GM12878 (cell line): ENCODE measurements around the gene UQCR11. TPM values are rescaled to one million over a fixed set of nuclear protein-coding genes. Genes with fewer than 3 reads are reported as not detected.

Source experiments
- ATAC-seq: fragments of 200-7000 bp; cut with Tn5 transposase; 3 replicates; pipeline ENCODE4 v1.9.1; 2020; ENCODE audit warnings: mild to moderate bottlenecking, moderate library complexity
- BruUV-seq: library from RNA; stranded (reverse); fragments of 400-500 nt; replicated peaks from 2 replicates; lab custom pipeline; 2021; lab: Mats Ljungman, UMichigan
- CTCF ChIA-PET: fragments of 300-600 bp; sonication (Branson Sonifier 250); formaldehyde crosslinking; extraction: SDS; loops from one replicate; lab custom pipeline; 2021; ENCODE audit warnings: inconsistent platforms; lab: Yijun Ruan, JAX
- POLR2A ChIA-PET: fragments of 350-600 bp; formaldehyde crosslinking; extraction: SDS; loops from one replicate; lab custom pipeline; 2021; ENCODE audit warnings: inconsistent platforms; lab: Charles Lee
- RAD21 ChIA-PET: fragments of 300-600 bp; sonication (Branson Sonifier 250); formaldehyde crosslinking; loops from one replicate; lab custom pipeline; 2023; ENCODE audit warnings: antibody characterized with exemption; ENCODE audit not compliant: unreplicated experiment; lab: Charles Lee
- SMC1A ChIA-PET: fragments of 300-600 bp; sonication (Branson Sonifier 250); formaldehyde crosslinking; loops from one replicate; lab custom pipeline; 2023; ENCODE audit not compliant: unreplicated experiment, uncharacterized antibody; lab: Charles Lee
- DNase-seq: peaks from one replicate; pipeline ENCODE4 v3.0.0-alpha.2; 2011; ENCODE audit warnings: low read depth, low spot score
- FAIRE-seq: peaks from 3 replicates; lab custom pipeline; 2011; peaks lifted over from hg19 to GRCh38; lab: Jason Lieb, UNC
- H2AFZ ChIP-seq: 2 replicates; pipeline ENCODE4 v1.6.0; 2011; ENCODE audit warnings: low read depth, low read length, control low read depth; ENCODE audit not compliant: control insufficient read depth
- H3K27ac ChIP-seq: 2 replicates; pipeline ENCODE4 v1.5.1; 2011; ENCODE audit warnings: control low read depth; ENCODE audit not compliant: control insufficient read depth, insufficient read depth
- H3K27me3 ChIP-seq, 2 experiments: replicated peaks in 1 of 2; 2 replicates each; pipeline versions ENCODE4 v1.6.0 to v1.6.1; 2011; ENCODE audit warnings: low read length in 1 of 2; ENCODE audit not compliant: control insufficient read depth in 2 of 2, insufficient read depth in 2 of 2
- H3K36me3 ChIP-seq, 2 experiments: 2 replicates each; pipeline ENCODE4 v1.5.1; 2011; ENCODE audit warnings: low read length in 1 of 2; ENCODE audit not compliant: control insufficient read depth in 2 of 2, insufficient read depth in 2 of 2
- H3K4me1 ChIP-seq: 2 replicates; pipeline ENCODE4 v1.6.1; 2011; ENCODE audit warnings: mild to moderate bottlenecking, low read length, moderate library complexity, mixed read lengths; ENCODE audit not compliant: control insufficient read depth, insufficient read depth
- H3K4me2 ChIP-seq: 2 replicates; pipeline ENCODE4 v1.6.0; 2011; ENCODE audit warnings: control low read depth; ENCODE audit not compliant: control insufficient read depth, insufficient read depth
- H3K4me3 ChIP-seq: fragments of 200-600 bp; sonication (generic); 2 replicates; pipeline ENCODE4 v1.5.1; 2016
- H3K79me2 ChIP-seq: 2 replicates; pipeline ENCODE4 v1.6.0; 2011; ENCODE audit warnings: low read length; ENCODE audit not compliant: control insufficient read depth, insufficient read depth
- H3K9ac ChIP-seq: 2 replicates; pipeline ENCODE4 v1.8.0; 2011; ENCODE audit warnings: low read length, control low read depth, mixed read lengths; ENCODE audit not compliant: control insufficient read depth, insufficient read depth
- H3K9me3 ChIP-seq: replicated peaks from 3 replicates; pipeline ENCODE4 v1.5.1; 2011; ENCODE audit warnings: mild to moderate bottlenecking, low read length; ENCODE audit not compliant: control insufficient read depth, insufficient read depth
- H4K20me1 ChIP-seq: 2 replicates; pipeline ENCODE4 v1.6.0; 2011; ENCODE audit not compliant: control insufficient read depth, insufficient read depth
- CBFB ChIP-seq: IDR thresholded peaks from 2 replicates; pipeline ENCODE4 v1.6.1; 2016; ENCODE audit warnings: antibody characterized with exemption, low read depth
- MEF2B ChIP-seq: fragments of 450-650 bp; IDR thresholded peaks from 2 replicates; pipeline ENCODE4 v1.6.1; 2018; ENCODE audit warnings: mild to moderate bottlenecking, moderate library complexity; ENCODE audit not compliant: partially characterized antibody, poor library complexity, severe bottlenecking
- NBN ChIP-seq: fragments of 450-650 bp; IDR thresholded peaks from 2 replicates; pipeline ENCODE4 v1.6.1; 2016
- POLR2AphosphoS5 ChIP-seq: IDR thresholded peaks from 2 replicates; pipeline ENCODE4 v1.6.1; 2011; ENCODE audit warnings: mild to moderate bottlenecking, low read length, inconsistent platforms
- RBBP5 ChIP-seq: fragments of 200-600 bp; sonication (generic); conservative IDR thresholded peaks from 2 replicates; pipeline ENCODE4 v1.6.1; 2016
- RELA ChIP-seq: fragments of 450-650 bp; IDR thresholded peaks from 2 replicates; pipeline ENCODE4 v1.8.0; 2014; ENCODE audit warnings: borderline replicate concordance; ENCODE audit not compliant: partially characterized antibody
- TAF1 ChIP-seq: IDR thresholded peaks from 2 replicates; pipeline ENCODE4 v1.6.1; 2011; ENCODE audit warnings: mild to moderate bottlenecking, low read depth, low read length, borderline replicate concordance
- ZNF217 ChIP-seq: fragments of 450-650 bp; IDR thresholded peaks from 2 replicates; pipeline ENCODE4 v1.6.1; 2017; ENCODE audit warnings: antibody characterized with exemption, mild to moderate bottlenecking
- ZNF384 ChIP-seq: IDR thresholded peaks from 2 replicates; pipeline ENCODE4 v1.6.1; 2012; ENCODE audit warnings: low read depth, mild to moderate bottlenecking, low read length, improper control_type of control experiment, borderline replicate concordance
- WGBS: methylation state at CpG from one replicate; pipeline ENCODE4 v1.1.6; 2016; ENCODE audit warnings: low lambda C conversion rate; ENCODE audit not compliant: insufficient replicate concordance, insufficient coverage; ENCODE audit errors: missing lambda C conversion rate; 5-methylcytosine and 5-hydroxymethylcytosine counted together
- in situ Hi-C: fragments of 300-500 bp; cut with MboI; formaldehyde crosslinking; loops from 9 replicates; pipeline ENCODE4 v1.14.3; 2018; ENCODE audit warnings: mixed read lengths
- intact Hi-C: fragments of 100-400 bp; cut with micrococcal nuclease; formaldehyde crosslinking; loops from one replicate; pipeline ENCODE4 v1.14.2; 2022; ENCODE audit not compliant: unreplicated experiment
- polyA plus RNA-seq, 11 experiments: library from polyadenylated mRNA; depleted of rRNA in 4 of 11; unstranded in 6 of 11; stranded (reverse) in 5 of 11; fragments of >200 nt; fragmentation: Nextera tagmentation in 4 of 11; fragmentation: Illumina TruSeq in 1 of 11; extraction: Ambion mirVana in 4 of 11; extraction: Trizol in 1 of 11; gene quantifications; 1 replicate in 1 of 11; 2 replicates in 10 of 11; pipeline versions ENCODE4 v1.2.1 to v1.2.3, GENCODE V29; 2011 to 2016; ENCODE audit warnings: inconsistent platforms in 2 of 11, missing spikeins in 2 of 11, low read depth in 1 of 11
- total RNA-seq, 4 experiments: library from RNA; depleted of rRNA in 3 of 4; stranded (reverse); fragments of >200 nt in 3 of 4; fragmentation: Illumina TruSeq in 1 of 4; extraction: Trizol in 1 of 4; gene quantifications; 2 replicates each; pipeline versions ENCODE4 v1.2.1 to v1.2.3, GENCODE V29; 2013 to 2021
- TF ChIP-seq, protein P1 (sequence below): fragments of 450-650 bp; IDR thresholded peaks from 2 replicates; pipeline ENCODE4 v1.6.1; 2018; ENCODE audit warnings: mild to moderate bottlenecking, low read depth, moderate library complexity; ENCODE audit not compliant: partially characterized antibody
- TF ChIP-seq, protein P2 (sequence below): IDR thresholded peaks from 2 replicates; pipeline ENCODE4 v1.6.1; 2012; ENCODE audit warnings: mild to moderate bottlenecking, low read depth, low read length
- TF ChIP-seq, protein P3 (sequence below): fragments of 450-650 bp; IDR thresholded peaks from 2 replicates; pipeline ENCODE4 v1.6.1; 2017; ENCODE audit warnings: mild to moderate bottlenecking, moderate library complexity

UQCR11 gene
- total and polyA plus RNA-seq, 10 of the 15 experiments (the other 5 are each of a cell fraction or from before 2014, with no cell fraction given), result 28.6 to 586 (median 193) TPM

DNA sequence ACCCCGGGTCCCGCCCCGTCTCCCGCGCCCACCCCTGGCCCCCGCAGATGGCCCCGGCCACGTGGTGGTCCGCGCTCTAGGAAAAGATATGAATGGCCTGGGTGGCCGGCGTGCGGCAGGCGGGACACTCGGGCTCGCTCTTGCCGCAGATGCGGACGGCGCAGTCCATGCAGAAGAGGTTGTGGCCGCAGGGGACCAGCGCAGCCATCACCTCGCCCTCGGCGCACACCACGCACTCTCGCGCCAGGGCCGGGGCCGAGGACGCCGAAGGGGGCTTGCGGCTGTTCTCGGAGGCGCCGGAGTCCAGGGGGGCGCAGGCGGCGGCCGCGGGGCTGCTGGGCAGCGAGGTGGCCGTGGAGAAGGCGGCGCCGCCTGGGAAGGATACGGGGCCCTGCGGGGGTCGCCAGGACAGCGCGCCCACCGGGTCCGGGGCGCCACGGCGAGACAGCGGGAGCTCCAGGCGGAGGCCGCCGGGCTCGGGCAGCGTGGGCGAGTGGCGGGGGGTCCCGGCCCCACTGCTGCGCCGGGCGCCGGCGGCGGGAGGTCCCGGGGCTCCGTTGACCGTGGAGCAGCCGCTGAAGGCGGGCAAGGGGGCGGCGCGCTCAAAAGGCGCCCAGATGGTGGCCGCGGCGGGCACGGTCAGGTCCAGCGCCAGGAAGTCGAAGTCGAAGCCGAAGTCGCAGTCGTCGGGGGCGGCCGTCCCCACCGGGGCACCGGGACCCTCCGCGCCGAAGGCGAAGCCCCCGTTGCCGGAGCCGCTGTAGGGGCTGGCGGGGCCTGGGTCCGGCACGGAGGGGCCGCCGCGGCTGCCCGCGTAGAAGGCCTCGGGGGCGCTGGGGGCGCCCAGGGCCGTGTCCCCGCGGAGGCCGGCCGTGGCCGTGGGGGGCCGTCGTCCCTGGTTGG is 49.5 kb downstream of the UQCR11 start:
- Histone ChIP-seq H3K36me3 (no peaks in the 10 kb centered on the region), H3K9ac (no peak overlapping the region), H3K4me3 (no peak overlapping the region), H3K79me2 (no peaks in the 10 kb centered on the region), H3K4me1 (no peaks in the 10 kb centered on the region), H3K27me3 (no peaks in the 10 kb centered on the region), H3K27ac (no peak overlapping the region), H3K4me2 (no peak overlapping the region), H3K9me3 (no peaks in the 10 kb centered on the region), H2AFZ (no peak overlapping the region), H4K20me1 (no peaks in the 10 kb centered on the region)
- 96% methylated on average over 72 of the region's 121 CpGs for WGBS
- no peak for DNase-seq
- POLR2A ChIA-PET, result no interaction called here
- ATAC-seq, result no peak
- intact Hi-C loops (no loop called here), in situ Hi-C loops (no loop called here)
- BruUV-seq, result no TSS peak
- FAIRE-seq, result no peak
- RAD21 ChIA-PET, result no interaction called here
- CTCF ChIA-PET, result no interaction called here
- SMC1A ChIA-PET, result no interaction called here
- TF ChIP-seq POLR2AphosphoS5, result no peak
- TF ChIP-seq RBBP5, result no peak
- TF ChIP-seq MEF2B, result no peak
- no peak for TF ChIP-seq NBN
- TF ChIP-seq, protein P1, sequence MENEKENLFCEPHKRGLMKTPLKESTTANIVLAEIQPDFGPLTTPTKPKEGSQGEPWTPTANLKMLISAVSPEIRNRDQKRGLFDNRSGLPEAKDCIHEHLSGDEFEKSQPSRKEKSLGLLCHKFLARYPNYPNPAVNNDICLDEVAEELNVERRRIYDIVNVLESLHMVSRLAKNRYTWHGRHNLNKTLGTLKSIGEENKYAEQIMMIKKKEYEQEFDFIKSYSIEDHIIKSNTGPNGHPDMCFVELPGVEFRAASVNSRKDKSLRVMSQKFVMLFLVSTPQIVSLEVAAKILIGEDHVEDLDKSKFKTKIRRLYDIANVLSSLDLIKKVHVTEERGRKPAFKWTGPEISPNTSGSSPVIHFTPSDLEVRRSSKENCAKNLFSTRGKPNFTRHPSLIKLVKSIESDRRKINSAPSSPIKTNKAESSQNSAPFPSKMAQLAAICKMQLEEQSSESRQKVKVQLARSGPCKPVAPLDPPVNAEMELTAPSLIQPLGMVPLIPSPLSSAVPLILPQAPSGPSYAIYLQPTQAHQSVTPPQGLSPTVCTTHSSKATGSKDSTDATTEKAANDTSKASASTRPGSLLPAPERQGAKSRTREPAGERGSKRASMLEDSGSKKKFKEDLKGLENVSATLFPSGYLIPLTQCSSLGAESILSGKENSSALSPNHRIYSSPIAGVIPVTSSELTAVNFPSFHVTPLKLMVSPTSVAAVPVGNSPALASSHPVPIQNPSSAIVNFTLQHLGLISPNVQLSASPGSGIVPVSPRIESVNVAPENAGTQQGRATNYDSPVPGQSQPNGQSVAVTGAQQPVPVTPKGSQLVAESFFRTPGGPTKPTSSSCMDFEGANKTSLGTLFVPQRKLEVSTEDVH, result no peak
- TF ChIP-seq, protein P2, sequence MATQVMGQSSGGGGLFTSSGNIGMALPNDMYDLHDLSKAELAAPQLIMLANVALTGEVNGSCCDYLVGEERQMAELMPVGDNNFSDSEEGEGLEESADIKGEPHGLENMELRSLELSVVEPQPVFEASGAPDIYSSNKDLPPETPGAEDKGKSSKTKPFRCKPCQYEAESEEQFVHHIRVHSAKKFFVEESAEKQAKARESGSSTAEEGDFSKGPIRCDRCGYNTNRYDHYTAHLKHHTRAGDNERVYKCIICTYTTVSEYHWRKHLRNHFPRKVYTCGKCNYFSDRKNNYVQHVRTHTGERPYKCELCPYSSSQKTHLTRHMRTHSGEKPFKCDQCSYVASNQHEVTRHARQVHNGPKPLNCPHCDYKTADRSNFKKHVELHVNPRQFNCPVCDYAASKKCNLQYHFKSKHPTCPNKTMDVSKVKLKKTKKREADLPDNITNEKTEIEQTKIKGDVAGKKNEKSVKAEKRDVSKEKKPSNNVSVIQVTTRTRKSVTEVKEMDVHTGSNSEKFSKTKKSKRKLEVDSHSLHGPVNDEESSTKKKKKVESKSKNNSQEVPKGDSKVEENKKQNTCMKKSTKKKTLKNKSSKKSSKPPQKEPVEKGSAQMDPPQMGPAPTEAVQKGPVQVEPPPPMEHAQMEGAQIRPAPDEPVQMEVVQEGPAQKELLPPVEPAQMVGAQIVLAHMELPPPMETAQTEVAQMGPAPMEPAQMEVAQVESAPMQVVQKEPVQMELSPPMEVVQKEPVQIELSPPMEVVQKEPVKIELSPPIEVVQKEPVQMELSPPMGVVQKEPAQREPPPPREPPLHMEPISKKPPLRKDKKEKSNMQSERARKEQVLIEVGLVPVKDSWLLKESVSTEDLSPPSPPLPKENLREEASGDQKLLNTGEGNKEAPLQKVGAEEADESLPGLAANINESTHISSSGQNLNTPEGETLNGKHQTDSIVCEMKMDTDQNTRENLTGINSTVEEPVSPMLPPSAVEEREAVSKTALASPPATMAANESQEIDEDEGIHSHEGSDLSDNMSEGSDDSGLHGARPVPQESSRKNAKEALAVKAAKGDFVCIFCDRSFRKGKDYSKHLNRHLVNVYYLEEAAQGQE, result no peak
- TF ChIP-seq RELA, result no peak
- no peak for TF ChIP-seq ZNF384
- TF ChIP-seq CBFB, result no peak
- no peak for TF ChIP-seq ZNF217
- TF ChIP-seq, protein P3, sequence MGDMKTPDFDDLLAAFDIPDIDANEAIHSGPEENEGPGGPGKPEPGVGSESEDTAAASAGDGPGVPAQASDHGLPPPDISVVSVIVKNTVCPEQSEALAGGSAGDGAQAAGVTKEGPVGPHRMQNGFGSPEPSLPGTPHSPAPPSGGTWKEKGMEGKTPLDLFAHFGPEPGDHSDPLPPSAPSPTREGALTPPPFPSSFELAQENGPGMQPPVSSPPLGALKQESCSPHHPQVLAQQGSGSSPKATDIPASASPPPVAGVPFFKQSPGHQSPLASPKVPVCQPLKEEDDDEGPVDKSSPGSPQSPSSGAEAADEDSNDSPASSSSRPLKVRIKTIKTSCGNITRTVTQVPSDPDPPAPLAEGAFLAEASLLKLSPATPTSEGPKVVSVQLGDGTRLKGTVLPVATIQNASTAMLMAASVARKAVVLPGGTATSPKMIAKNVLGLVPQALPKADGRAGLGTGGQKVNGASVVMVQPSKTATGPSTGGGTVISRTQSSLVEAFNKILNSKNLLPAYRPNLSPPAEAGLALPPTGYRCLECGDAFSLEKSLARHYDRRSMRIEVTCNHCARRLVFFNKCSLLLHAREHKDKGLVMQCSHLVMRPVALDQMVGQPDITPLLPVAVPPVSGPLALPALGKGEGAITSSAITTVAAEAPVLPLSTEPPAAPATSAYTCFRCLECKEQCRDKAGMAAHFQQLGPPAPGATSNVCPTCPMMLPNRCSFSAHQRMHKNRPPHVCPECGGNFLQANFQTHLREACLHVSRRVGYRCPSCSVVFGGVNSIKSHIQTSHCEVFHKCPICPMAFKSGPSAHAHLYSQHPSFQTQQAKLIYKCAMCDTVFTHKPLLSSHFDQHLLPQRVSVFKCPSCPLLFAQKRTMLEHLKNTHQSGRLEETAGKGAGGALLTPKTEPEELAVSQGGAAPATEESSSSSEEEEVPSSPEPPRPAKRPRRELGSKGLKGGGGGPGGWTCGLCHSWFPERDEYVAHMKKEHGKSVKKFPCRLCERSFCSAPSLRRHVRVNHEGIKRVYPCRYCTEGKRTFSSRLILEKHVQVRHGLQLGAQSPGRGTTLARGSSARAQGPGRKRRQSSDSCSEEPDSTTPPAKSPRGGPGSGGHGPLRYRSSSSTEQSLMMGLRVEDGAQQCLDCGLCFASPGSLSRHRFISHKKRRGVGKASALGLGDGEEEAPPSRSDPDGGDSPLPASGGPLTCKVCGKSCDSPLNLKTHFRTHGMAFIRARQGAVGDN, result no peak
- no peak for TF ChIP-seq TAF1
